ENCODE data around the gene SEMA6A. TPM values are rescaled to one million over a fixed set of nuclear protein-coding genes. Genes with fewer than 3 reads are reported as not detected.

Gene SEMA6A
- polyA plus RNA-seq, 1 of the 3 experiments (the other 2 are of a cell fraction): 0.18 TPM

DNA sequence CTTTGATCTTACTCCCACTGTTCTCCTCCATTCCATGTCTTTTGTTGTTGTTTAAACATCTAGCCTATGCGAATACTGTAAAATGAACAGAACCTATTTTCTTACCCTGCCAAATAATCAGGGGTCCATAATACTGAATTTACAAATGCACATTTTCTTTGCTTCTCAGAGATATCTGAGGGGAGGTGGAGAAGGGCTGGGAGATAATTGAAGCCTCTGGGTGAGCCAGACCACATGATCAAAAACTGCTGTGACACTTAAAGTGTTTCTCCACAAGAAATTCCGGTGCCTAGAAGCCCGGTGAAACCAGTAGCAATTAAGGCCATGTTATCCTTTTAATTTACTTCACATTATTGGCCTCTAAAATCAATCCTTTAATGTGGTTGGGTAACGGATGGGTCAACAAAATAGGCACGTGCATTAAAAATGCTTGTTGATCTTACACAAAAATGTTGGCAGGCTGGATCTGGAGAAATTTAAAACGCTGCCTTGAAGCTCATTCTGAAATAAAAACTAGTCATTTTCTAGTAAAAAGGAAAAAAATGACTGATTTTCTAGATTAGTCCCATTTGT, 10.8 kb downstream of the SEMA6A start:
- Histone ChIP-seq H3K9me3 (no peaks in the 10 kb centered on the region), H3K27ac (ENCODE audit: low read depth in 2 of 2, low read length in 1 of 2) (no peak overlapping the region; a peak in 1 of 4 replicates), H3K79me2 (ENCODE audit: insufficient read depth) (no peaks in the 10 kb centered on the region), H4K20me1 (ENCODE audit: insufficient read depth) (no peaks in the 10 kb centered on the region), H3F3A (replicated peaks; ENCODE audit: insufficient read depth) (no peaks in the 10 kb centered on the region), H3K27me3 (ENCODE audit: insufficient read depth) (no peaks in the 10 kb centered on the region), H3K4me1 (ENCODE audit: control insufficient read depth in 1 of 2, insufficient read depth in 2 of 2, low read depth in 1 of 2, low read length in 1 of 2) (peaks cover 0 to 2% of the 10 kb centered on the region in 2 experiments; a peak in 1 of 4 replicates), H3K4me3 (ENCODE audit: low read depth in 2 of 2, low read length in 1 of 2) (no peak overlapping the region), H3K36me3 (replicated peaks in 1 of 2; ENCODE audit: control insufficient read depth in 1 of 2, insufficient read depth in 2 of 2, low read length in 1 of 2) (no peaks in the 10 kb centered on the region), H3K9ac (no peak overlapping the region), H3K4me2 (no peak overlapping the region), H3K9me2 (no peaks in the 10 kb centered on the region), H2AFZ (ENCODE audit: low read depth) (no peak overlapping the region)
- WGBS (ENCODE audit: low lambda C conversion rate): 49% methylated on average over 6 of the region's 6 CpGs
- POLR2A ChIA-PET: no interaction called here
- no peak for TF ChIP-seq GATA2 (CRISPR knock-in tag; IDR thresholded peaks at IDR 0.05)
- TF ChIP-seq FOSL2 (IDR thresholded peaks at IDR 0.05; ENCODE audit: borderline replicate concordance, low read depth): no peak
- TF ChIP-seq GABPA (IDR thresholded peaks at IDR 0.05; ENCODE audit: low read depth): no peak
- no peak for TF ChIP-seq MXI1 (IDR thresholded peaks at IDR 0.05; ENCODE audit: low read depth, low read length)
- TF ChIP-seq RXRA (IDR thresholded peaks at IDR 0.05; ENCODE audit: borderline replicate concordance, low read depth): no peak
- CTCF ChIA-PET: interaction anchor here (0.9 kb wide), 1 partner anchor 426 kb away, joined by 4 read pairs; no protein-coding TSS in a partner anchor
- DNase-seq: no peak

DNA sequence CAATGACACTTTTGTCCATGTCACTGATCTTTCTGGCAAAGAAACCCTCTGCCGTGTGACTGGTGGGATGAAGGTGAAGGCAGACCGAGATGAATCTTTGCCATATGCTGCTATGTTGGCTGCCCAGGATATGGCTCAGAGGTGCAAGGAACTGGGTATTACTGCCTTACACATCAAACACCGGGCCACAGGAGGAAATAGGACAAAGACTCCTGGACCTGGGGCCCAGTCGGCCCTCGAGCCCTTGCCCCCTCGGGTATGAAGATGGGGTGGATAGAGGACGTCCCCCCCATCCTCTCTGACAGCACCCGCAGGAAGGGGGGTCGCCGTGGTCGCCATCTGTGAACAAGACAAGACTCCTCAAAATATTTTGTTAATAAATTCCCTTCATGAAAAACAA, 12.0 kb downstream of the SEMA6A start:
- POLR2A ChIA-PET: no interaction called here
- H2AFZ ChIP-seq (ENCODE audit: low read depth): no peak overlapping the region
- H3K27ac ChIP-seq (ENCODE audit: low read depth in 2 of 2, low read length in 1 of 2): no peak overlapping the region
- H3K27me3 ChIP-seq (ENCODE audit: insufficient read depth): no peaks in the 10 kb centered on the region
- WGBS (ENCODE audit: low lambda C conversion rate): 57% methylated on average over 10 of the region's 11 CpGs
- H3F3A ChIP-seq (replicated peaks; ENCODE audit: insufficient read depth): no peaks in the 10 kb centered on the region
- H3K9ac ChIP-seq: no peak overlapping the region
- H3K4me2 ChIP-seq: no peak overlapping the region
- H3K4me1 ChIP-seq (ENCODE audit: control insufficient read depth in 1 of 2, insufficient read depth in 2 of 2, low read depth in 1 of 2, low read length in 1 of 2): peaks cover 0 to 2% of the 10 kb centered on the region in 2 experiments; a peak in 1 of 4 replicates
- no peaks in the 10 kb centered on the region for H4K20me1 ChIP-seq (ENCODE audit: insufficient read depth)
- H3K79me2 ChIP-seq (ENCODE audit: insufficient read depth): no peaks in the 10 kb centered on the region
- no peak for DNase-seq
- CTCF ChIA-PET: no interaction called here
- H3K9me3 ChIP-seq: no peaks in the 10 kb centered on the region
- H3K9me2 ChIP-seq: no peaks in the 10 kb centered on the region
- no peaks in the 10 kb centered on the region for H3K36me3 ChIP-seq (replicated peaks in 1 of 2; ENCODE audit: control insufficient read depth in 1 of 2, insufficient read depth in 2 of 2, low read length in 1 of 2)
- H3K4me3 ChIP-seq (ENCODE audit: low read depth in 2 of 2, low read length in 1 of 2): no peak overlapping the region
- TF ChIP-seq RAD21 (IDR thresholded peaks at IDR 0.05; ENCODE audit: low read length) (no peak), CTCF (IDR thresholded peaks at IDR 0.05) (no peak), USF1 (IDR thresholded peaks at IDR 0.05; ENCODE audit: borderline replicate concordance, low read depth) (no peak), JUND (IDR thresholded peaks at IDR 0.05) (no peak), NFIC (IDR thresholded peaks at IDR 0.05; ENCODE audit: borderline replicate concordance) (no peak), CHD2 (IDR thresholded peaks at IDR 0.05; ENCODE audit: low read length, partially characterized antibody) (no peak), IRF3 (IDR thresholded peaks at IDR 0.05; ENCODE audit: low read depth, low read length) (no peak), SIN3A (IDR thresholded peaks at IDR 0.05; ENCODE audit: borderline replicate concordance, low read depth, low read length) (no peak), TAF1 (IDR thresholded peaks at IDR 0.05; ENCODE audit: borderline replicate concordance, low read depth, low read length) (no peak), FOXJ3 (CRISPR knock-in tag; IDR thresholded peaks at IDR 0.05) (no peak), NRF1 (IDR thresholded peaks at IDR 0.05; ENCODE audit: low read depth, low read length) (no peak), TCF12 (IDR thresholded peaks at IDR 0.05) (no peak), RCOR1 (IDR thresholded peaks at IDR 0.05; ENCODE audit: low read length) (no peak), MXI1 (IDR thresholded peaks at IDR 0.05; ENCODE audit: low read depth, low read length) (no peak), EZH2phosphoT487 (IDR thresholded peaks at IDR 0.05; ENCODE audit: borderline replicate concordance, low read depth) (no peak), EP300 (IDR thresholded peaks at IDR 0.05; ENCODE audit: borderline replicate concordance in 1 of 2, low read depth in 1 of 2, low read length in 1 of 2) (no peak), YY1 (IDR thresholded peaks at IDR 0.05; ENCODE audit: low read depth) (no peak)
- TF ChIP-seq, protein P1, sequence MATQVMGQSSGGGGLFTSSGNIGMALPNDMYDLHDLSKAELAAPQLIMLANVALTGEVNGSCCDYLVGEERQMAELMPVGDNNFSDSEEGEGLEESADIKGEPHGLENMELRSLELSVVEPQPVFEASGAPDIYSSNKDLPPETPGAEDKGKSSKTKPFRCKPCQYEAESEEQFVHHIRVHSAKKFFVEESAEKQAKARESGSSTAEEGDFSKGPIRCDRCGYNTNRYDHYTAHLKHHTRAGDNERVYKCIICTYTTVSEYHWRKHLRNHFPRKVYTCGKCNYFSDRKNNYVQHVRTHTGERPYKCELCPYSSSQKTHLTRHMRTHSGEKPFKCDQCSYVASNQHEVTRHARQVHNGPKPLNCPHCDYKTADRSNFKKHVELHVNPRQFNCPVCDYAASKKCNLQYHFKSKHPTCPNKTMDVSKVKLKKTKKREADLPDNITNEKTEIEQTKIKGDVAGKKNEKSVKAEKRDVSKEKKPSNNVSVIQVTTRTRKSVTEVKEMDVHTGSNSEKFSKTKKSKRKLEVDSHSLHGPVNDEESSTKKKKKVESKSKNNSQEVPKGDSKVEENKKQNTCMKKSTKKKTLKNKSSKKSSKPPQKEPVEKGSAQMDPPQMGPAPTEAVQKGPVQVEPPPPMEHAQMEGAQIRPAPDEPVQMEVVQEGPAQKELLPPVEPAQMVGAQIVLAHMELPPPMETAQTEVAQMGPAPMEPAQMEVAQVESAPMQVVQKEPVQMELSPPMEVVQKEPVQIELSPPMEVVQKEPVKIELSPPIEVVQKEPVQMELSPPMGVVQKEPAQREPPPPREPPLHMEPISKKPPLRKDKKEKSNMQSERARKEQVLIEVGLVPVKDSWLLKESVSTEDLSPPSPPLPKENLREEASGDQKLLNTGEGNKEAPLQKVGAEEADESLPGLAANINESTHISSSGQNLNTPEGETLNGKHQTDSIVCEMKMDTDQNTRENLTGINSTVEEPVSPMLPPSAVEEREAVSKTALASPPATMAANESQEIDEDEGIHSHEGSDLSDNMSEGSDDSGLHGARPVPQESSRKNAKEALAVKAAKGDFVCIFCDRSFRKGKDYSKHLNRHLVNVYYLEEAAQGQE (IDR thresholded peaks at IDR 0.05; ENCODE audit: low read depth, low read length): no peak
